ENCODE results near the gene SNX8. TPM values are rescaled to one million over a fixed set of nuclear protein-coding genes. Genes with fewer than 3 reads are reported as not detected.

Gene SNX8
- total and polyA plus RNA-seq, 2 experiments from 2014 or later: 24.7 to 81.4 TPM

DNA sequence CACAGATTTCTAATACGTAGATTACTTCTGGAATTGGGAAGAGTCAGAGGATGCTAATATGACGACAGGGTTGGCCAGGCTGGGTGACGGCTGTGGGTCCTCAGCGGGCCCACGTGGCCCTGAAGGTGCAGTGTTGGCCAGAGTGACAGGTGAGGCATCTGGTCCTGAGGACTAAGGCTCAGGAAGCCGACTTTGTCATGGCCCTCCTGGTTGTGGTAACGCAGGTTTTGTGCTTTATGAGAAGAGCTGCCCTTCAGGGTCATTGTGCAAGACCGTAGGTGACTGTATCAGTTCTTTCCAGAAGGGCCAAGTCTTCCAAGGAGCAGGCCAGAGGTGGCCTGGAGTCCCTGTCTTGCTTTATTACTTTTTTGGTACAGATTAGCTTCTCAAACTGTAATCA, 42.9 kb upstream of the SNX8 start:
- Histone ChIP-seq H4K20me1 (ENCODE audit: insufficient read depth, poor library complexity, severe bottlenecking) (peaks cover 62% of the 10 kb centered on the region), H3K9me2 (replicated peaks; ENCODE audit: insufficient read depth) (no peaks in the 10 kb centered on the region), H3K4me3 (no peak overlapping the region), H3K4me2 (peak overlapping the region; percentile 94), H3K4me1 (ENCODE audit: insufficient read depth) (peaks cover 21% of the 10 kb centered on the region), H3K36me3 (replicated peaks; ENCODE audit: insufficient read depth, low read depth) (no peaks in the 10 kb centered on the region), H3K27ac (no peak overlapping the region), H3K9me3 (ENCODE audit: low read depth) (no peaks in the 10 kb centered on the region), H2AFZ (no peak overlapping the region), H3K79me2 (peaks cover 85% of the 10 kb centered on the region), H3K27me3 (no peaks in the 10 kb centered on the region)
- no peak for DNase-seq (ENCODE audit: low spot score)
- TF ChIP-seq EZH2phosphoT487 (IDR thresholded peaks at IDR 0.05; ENCODE audit: low read depth, severe bottlenecking, unreplicated experiment) (no peak), EZH2 (IDR thresholded peaks at IDR 0.05; ENCODE audit: borderline replicate concordance) (no peak)
- TF ChIP-seq, protein P1, sequence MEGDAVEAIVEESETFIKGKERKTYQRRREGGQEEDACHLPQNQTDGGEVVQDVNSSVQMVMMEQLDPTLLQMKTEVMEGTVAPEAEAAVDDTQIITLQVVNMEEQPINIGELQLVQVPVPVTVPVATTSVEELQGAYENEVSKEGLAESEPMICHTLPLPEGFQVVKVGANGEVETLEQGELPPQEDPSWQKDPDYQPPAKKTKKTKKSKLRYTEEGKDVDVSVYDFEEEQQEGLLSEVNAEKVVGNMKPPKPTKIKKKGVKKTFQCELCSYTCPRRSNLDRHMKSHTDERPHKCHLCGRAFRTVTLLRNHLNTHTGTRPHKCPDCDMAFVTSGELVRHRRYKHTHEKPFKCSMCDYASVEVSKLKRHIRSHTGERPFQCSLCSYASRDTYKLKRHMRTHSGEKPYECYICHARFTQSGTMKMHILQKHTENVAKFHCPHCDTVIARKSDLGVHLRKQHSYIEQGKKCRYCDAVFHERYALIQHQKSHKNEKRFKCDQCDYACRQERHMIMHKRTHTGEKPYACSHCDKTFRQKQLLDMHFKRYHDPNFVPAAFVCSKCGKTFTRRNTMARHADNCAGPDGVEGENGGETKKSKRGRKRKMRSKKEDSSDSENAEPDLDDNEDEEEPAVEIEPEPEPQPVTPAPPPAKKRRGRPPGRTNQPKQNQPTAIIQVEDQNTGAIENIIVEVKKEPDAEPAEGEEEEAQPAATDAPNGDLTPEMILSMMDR (IDR thresholded peaks at IDR 0.05; ENCODE audit: poor library complexity): no peak
- WGBS (ENCODE audit: low lambda C conversion rate, missing lambda C conversion rate): 87% methylated on average over 8 of the region's 8 CpGs

DNA sequence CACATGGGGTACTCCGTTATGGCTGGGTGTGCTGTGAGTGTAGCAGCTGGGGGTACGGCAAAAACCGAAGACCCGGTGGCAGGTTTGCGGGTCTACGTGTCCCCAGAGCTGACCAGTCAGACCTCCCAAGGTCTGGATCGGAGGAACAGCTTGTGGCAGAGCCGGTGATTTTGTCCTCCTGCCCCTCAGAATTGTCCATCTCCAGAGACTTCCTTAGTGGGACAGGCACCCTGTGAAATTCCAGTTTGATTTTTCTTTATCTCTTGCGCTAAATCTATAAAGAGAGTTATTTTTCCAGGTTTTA, 41.4 kb upstream of the SNX8 start:
- 6% methylated on average over 9 of the region's 9 CpGs for WGBS (ENCODE audit: low lambda C conversion rate, missing lambda C conversion rate)
- Histone ChIP-seq H3K4me1 (ENCODE audit: insufficient read depth) (peaks cover 21% of the 10 kb centered on the region), H3K9me3 (ENCODE audit: low read depth) (no peaks in the 10 kb centered on the region), H3K9me2 (replicated peaks; ENCODE audit: insufficient read depth) (no peaks in the 10 kb centered on the region), H3K27ac (no peak overlapping the region), H3K4me2 (peak overlapping the region; percentile 94), H3K79me2 (peaks cover 70% of the 10 kb centered on the region), H3K36me3 (replicated peaks; ENCODE audit: insufficient read depth, low read depth) (no peaks in the 10 kb centered on the region), H3K4me3 (peak overlapping the region; percentile 98), H4K20me1 (ENCODE audit: insufficient read depth, poor library complexity, severe bottlenecking) (peaks cover 51% of the 10 kb centered on the region), H3K27me3 (no peaks in the 10 kb centered on the region), H2AFZ (no peak overlapping the region)
- no peak for DNase-seq (ENCODE audit: low spot score)
- TF ChIP-seq EZH2phosphoT487 (IDR thresholded peaks at IDR 0.05; ENCODE audit: low read depth, severe bottlenecking, unreplicated experiment): no peak
- no peak for TF ChIP-seq EZH2 (IDR thresholded peaks at IDR 0.05; ENCODE audit: borderline replicate concordance)
- TF ChIP-seq, protein P1 (IDR thresholded peaks at IDR 0.05; ENCODE audit: poor library complexity): no peak

DNA sequence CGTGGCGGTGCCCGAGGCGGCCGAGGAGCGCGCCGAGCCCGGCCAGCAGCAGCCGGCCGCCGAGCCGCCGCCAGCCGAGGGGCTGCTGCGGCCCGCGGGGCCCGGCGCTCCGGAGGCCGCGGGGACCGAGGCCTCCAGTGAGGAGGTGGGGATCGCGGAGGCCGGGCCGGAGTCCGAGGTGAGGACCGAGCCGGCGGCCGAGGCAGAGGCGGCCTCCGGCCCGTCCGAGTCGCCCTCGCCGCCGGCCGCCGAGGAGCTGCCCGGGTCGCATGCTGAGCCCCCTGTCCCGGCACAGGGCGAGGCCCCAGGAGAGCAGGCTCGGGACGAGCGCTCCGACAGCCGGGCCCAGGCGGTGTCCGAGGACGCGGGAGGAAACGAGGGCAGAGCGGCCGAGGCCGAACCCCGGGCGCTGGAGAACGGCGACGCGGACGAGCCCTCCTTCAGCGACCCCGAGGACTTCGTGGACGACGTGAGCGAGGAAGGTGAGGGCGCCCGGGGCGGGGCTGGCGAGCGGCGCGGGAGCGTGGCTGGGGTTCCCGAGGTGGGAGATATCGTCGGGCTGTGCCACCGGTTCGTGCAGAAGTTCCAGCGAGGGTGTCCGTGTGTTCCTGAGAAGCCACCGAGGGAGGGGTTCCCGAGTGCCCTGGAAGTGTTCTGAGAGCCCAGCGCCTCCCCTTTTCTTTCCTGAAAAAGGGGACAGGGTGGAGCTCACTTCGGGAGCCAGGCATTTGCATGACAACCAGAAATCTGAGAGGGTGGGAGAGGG, 40.9 kb upstream of the SNX8 start:
- H3K9me2 ChIP-seq (replicated peaks; ENCODE audit: insufficient read depth): no peaks in the 10 kb centered on the region
- TF ChIP-seq EZH2 (IDR thresholded peaks at IDR 0.05; ENCODE audit: borderline replicate concordance) (no peak), EZH2phosphoT487 (IDR thresholded peaks at IDR 0.05; ENCODE audit: low read depth, severe bottlenecking, unreplicated experiment) (no peak)
- TF ChIP-seq, protein P1 (IDR thresholded peaks at IDR 0.05; ENCODE audit: poor library complexity): no peak
- peak overlapping the region; percentile 98 for H3K4me3 ChIP-seq
- H3K4me2 ChIP-seq: peak overlapping the region; percentile 94
- H3K27me3 ChIP-seq: no peaks in the 10 kb centered on the region
- peak; percentile 35 for DNase-seq (ENCODE audit: low spot score)
- H3K79me2 ChIP-seq: peaks cover 65% of the 10 kb centered on the region
- peaks cover 45% of the 10 kb centered on the region for H4K20me1 ChIP-seq (ENCODE audit: insufficient read depth, poor library complexity, severe bottlenecking)
- WGBS (ENCODE audit: low lambda C conversion rate, missing lambda C conversion rate): under 1% methylated on average over 67 of the region's 92 CpGs
- H2AFZ ChIP-seq: peak overlapping the region; percentile 43
- no peaks in the 10 kb centered on the region for H3K36me3 ChIP-seq (replicated peaks; ENCODE audit: insufficient read depth, low read depth)
- peaks cover 21% of the 10 kb centered on the region for H3K4me1 ChIP-seq (ENCODE audit: insufficient read depth)
- H3K27ac ChIP-seq: peak overlapping the region; percentile 81
- H3K9me3 ChIP-seq (ENCODE audit: low read depth): no peaks in the 10 kb centered on the region

Measured in hepatocyte (in vitro differentiated cells).